GM21515 (cell line): Measurements from ENCODE around the gene IQGAP2.
A peak's percentile ranks its signal among the peaks of the same experiment; 100 is the strongest.
"Not testable (repeated sequence)": the region's sequence is repeated elsewhere in the genome, so short reads cannot be mapped to it uniquely, and the experiment has no call there.

Experiments used
- ATAC-seq: cut with Tn5 transposase; IDR thresholded peaks from one replicate; pipeline ENCODE4 v1.9.1; 2021; ENCODE audit not compliant: unreplicated experiment

IQGAP2 gene, protein sequence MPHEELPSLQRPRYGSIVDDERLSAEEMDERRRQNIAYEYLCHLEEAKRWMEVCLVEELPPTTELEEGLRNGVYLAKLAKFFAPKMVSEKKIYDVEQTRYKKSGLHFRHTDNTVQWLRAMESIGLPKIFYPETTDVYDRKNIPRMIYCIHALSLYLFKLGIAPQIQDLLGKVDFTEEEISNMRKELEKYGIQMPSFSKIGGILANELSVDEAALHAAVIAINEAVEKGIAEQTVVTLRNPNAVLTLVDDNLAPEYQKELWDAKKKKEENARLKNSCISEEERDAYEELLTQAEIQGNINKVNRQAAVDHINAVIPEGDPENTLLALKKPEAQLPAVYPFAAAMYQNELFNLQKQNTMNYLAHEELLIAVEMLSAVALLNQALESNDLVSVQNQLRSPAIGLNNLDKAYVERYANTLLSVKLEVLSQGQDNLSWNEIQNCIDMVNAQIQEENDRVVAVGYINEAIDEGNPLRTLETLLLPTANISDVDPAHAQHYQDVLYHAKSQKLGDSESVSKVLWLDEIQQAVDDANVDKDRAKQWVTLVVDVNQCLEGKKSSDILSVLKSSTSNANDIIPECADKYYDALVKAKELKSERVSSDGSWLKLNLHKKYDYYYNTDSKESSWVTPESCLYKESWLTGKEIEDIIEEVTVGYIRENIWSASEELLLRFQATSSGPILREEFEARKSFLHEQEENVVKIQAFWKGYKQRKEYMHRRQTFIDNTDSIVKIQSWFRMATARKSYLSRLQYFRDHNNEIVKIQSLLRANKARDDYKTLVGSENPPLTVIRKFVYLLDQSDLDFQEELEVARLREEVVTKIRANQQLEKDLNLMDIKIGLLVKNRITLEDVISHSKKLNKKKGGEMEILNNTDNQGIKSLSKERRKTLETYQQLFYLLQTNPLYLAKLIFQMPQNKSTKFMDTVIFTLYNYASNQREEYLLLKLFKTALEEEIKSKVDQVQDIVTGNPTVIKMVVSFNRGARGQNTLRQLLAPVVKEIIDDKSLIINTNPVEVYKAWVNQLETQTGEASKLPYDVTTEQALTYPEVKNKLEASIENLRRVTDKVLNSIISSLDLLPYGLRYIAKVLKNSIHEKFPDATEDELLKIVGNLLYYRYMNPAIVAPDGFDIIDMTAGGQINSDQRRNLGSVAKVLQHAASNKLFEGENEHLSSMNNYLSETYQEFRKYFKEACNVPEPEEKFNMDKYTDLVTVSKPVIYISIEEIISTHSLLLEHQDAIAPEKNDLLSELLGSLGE (N-terminal part only)

DNA sequence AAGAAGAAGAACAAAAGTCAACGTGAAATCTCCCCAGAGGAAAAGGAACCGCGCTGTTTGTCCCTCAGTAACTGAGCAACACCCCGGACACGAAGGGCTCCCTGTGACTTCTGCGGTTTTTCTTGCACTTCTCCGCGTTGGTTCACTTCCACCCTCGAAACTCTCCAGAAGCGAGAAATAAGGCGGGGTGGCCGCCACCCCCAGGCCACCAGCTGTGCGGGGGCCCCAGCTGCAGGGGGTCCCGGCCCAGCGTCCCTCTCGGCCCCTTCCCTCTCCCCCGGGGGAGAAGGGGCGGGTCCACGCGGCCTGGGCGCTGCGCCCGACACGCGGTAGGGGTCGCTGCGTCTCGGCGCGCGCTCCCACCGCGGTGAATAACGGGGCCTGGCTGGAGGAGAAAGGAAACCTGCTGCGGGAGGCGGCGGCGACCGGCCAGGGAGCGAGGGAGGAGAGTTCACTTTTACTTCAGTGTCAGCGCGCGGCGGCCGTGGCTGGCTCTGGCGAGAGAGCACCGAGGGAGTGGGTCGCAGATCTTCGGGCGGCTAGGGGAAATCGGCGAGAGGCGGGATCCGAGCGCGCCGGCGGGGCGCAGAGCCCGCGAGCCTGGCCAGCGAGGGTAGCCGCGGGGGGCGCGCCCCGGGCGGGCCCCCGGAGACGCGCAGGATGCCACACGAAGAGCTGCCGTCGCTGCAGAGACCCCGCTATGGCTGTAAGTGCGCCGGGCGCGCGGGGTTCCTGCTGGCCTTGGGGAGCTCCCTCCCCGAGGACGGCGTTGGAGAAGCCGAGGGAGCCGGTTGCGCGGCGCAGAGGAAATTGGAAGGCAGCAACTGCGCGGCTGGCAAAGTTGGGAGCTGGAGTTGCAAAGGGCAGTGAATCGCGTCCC is at the start of gene IQGAP2:
Gene IQGAP2 (plus strand): TSS at position 400 of the 880 bp plus-strand sequence. CDS start 261 bp downstream, at position 661.
- ATAC-seq: peak; percentile 61

DNA sequence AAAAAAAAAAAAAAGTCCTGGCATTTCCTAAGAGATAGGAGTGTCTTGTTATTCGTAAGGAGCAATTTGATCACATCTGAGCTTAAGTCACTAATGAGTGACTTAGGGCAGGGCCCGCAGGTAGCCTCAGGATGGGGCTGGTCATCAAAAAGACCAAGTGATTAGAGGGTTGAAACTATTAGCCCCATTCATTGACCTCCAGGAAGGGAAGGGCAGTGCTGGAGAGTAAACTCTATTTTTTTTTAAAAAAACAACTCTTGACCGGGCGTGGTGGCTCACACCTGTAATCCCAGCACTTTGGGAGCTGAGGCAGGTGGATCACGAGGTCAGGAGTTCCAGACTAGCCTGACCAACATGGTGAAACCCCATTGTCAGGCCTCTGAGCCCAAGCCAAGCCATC is 46.2 kb upstream of the IQGAP2 start:
- ATAC-seq: no peak

DNA sequence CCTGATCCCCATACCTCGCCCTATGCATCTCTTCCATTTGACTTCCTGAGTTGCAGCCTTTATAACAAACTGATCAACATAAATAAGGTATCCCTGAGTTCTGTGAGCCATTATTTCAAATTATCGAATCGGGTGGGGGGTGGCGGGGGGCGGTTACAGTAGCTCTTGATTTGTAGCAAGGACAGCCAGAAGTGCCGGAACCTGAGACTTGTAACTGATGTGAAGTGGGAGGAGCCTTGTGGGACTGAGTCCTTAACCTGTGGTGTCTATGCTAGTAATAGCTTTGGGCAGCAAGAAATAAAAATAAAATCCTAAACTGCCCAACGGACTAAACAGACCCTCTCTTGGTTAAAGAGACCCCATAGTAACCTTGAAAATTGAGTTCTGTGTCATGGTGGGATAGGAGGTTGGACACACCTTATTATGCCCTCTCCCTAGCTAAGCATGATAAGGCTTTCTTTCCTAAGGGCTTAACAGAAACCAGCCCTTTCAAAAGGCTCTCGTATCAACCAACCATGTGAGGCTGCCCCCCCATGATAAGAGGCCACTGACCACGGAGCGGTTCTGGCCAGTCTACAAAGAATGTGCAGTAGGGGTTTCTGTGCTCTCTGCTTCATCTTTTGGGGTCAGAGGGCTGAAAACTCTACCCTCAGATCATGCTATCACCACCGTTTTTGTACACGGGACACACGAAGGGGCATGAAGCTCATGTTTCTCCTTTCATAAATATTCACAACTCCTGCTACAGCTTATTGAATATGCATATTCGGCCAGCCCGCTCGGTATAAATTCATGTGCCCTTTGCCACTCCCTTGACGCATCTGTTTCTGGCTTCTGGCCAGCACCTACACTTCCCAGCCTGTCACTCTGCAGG is 39.5 kb upstream of the IQGAP2 start:
- ATAC-seq: no peak

DNA sequence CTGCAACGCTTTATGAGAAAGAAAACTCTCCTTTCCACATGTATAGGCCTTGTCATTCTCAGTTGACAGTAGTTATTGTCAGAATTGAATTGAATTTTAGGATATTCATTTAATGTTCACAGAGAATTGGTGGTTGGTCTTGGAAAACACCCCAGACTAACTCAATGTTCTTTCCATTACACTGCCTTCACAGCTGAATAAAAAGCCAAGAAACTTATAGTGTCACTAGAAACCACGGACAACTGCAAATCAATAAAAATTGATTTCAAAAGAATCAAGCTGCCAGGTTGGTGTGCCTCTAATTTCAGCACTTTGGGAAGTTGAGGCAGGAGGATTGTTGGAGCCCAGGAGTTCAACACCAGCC is 38.9 kb upstream of the IQGAP2 start:
- no peak for ATAC-seq

DNA sequence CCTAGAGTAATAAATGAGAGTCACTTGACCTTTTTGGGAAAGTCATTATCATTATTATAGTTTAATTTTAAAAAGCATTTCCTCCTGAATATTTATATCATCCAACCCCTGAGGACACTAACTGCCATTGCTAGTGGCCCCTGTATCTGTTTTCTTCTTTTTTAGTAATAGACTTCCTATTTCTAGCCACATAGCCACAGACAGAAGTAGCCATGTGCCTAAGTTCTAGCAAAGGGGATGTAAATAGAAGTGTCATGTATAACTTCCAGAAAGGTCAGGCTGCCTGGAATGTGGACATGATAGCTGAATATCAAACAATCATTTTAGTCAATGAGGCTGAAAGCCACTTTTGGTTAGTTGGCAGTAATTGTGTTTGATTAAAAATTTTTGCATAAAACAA is 37.5 kb upstream of the IQGAP2 start:
- ATAC-seq: no peak

DNA sequence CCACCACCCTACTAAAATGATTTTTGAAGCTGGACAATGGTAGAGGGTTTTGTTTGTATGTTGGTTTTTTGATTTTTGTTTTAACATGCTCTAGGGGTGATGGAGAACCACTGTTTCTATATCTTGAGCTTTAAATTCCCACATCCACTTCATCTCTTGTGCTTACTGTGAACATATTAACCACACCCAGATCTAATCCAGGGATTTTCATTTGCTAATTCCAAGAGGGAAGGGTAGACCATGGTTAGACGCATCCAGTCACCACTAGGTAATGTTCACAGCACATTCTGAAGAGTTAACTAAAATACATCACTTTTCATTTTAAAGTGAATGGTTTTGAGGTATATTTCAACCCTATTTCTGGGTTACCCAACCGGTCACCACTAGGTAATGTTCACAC is 36.5 kb upstream of the IQGAP2 start:
- ATAC-seq: no peak

DNA sequence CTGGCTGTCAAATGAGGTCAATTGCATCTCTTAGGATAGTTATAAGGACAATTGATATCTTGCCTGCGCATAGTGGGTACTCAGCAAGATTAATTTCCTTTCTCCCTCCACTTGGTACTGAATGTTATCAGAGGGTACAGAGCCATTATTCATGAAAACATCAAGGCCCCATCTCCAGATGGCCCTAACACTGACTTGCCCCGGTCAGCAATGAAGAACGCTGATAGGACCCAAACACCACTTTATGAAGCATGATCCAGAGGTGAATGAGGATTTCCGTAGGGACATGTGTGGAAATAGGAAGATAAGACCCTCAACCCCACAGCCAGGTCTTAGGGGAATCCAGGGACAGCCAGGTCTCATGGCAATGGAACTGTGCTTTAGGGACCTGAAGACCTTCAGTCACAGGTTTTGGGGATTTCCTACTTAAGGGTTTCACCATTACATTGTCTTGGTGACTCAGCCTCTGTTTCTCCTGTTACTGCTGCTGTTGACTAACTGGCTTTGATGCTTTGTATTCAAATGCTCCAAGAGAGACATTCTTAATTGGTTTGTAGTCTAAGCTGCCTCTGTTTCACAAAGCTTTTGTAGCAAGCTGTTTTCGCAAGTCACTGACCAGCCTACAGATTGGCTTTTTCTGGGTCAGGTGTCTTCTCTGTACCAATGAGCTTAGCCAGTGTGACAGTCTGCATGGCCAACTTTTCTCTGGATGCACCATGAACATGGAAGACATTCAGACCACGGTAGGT is 35.3 kb upstream of the IQGAP2 start:
- no peak for ATAC-seq

DNA sequence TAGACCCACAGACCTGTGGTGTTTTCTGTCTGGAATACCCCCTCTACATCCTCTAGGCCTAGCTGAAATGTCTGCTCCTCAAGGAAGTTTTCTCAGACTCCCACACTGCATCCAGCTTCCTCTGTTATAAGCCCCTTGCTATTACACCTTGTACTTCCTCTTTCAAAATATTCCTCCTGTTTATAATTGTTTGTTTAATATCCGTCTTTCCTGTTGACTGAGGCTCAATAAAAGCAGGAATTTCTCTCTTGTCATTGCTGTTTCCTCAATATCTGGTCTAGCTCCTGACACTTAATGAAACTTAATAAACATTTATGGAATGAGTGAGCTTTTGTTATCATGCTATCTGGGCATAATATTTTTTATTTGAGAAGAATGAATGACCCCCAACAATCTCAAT is 34.1 kb upstream of the IQGAP2 start:
- no peak for ATAC-seq

DNA sequence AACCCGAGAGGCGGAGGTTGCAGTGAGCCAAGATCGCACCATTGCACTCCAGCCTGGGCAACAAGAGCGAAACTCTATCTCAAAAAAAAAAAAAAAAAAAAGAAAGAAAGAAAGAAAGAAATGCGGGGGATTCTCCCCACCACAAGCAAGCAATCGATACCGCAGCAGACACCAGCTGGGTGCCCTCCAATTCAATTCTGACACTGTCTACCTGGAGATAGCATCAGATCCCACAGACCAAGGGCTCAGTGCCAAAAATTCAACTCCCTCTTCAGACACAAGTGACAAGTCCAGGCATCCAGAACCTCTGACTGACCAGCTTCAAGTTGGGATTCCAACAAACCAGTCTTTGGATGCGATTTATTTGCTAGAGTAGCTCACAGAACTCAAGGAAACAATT is 33.4 kb upstream of the IQGAP2 start:
- not testable (repeated sequence) for ATAC-seq

DNA sequence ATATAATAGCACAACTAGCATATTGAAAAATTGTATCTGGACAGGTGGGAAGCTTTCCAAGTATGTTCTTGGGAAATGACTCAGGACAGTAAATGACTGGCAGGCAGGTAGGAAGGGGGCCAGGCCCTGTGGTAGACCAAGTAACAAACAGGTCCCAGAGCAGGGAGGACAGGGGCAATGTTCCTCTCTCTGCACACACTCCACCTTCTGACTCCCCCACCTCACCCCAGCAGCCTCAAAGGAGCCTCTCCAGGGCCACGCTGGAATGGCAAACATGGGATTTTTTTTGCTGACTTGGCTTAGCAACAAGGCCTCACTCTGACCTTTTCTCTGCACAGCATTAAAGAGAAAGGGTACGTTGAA is 31.1 kb upstream of the IQGAP2 start:
- no peak for ATAC-seq

DNA sequence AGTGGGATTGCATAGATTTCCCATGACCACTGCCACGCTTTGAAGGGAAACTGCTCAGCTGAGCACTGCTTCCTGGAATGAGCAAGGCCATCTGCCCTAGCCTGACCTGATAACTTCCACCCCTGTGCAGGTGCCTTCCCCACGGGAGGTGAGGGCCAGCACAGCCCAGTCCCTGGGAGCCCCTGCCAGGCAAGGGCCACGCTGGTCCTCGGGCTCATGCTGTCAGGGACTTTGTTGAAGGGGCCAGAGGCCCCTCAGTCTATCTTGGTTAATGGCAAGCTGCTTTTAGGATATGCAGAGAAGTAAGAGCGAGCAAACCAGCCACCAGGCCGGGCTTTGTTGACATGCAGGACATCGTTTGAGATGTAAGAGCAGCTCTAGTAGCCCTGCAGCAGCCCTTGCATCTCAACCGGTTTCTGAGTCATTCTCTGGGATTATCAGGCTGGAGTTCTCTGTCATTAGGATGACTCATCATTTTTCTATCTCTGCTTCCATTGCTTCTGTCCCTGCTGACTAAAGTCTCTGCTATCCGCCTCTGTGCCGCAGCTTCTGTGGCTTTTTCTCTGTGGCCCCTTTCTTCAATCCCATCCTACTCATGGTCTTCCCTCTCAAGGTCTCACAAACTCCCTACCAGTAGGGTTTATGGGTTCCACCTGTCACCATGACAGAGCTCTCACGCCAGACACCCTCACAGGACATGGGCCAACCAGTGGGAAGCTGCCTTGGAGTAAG is 30.6 kb upstream of the IQGAP2 start:
- ATAC-seq: no peak

DNA sequence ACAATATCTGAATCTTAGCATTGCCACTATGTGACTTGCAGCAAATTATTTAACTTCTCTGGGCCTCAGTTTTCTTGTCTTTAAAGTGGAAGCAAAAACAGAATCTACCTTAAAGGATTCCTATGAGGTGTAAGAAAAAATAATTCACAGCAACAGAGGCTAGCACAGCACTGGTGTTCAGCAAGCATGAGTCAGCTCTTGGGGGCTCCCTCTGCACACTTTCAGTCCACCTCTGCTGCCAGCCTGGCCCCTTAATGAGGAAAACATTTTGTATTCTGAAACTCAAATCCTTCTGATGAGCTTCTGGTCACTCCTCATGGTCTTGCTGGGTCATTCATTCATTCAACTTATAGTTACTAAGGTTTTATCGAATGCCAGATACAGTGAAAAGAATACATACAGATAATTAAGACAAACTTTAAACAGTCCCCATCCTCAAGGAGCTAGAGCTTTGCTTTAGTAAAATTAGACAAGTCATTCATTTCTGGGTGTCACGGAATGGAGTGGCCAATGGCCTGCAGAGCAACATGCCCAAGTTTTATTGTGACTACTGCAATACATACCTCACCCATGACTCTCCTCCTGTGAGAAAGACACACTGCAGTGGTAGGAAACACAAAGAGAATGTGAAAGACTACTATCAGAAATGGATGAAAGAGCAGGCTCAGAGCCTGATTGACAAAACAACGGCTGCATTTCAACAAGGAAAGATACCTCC is 26.8 kb upstream of the IQGAP2 start:
- no peak for ATAC-seq

DNA sequence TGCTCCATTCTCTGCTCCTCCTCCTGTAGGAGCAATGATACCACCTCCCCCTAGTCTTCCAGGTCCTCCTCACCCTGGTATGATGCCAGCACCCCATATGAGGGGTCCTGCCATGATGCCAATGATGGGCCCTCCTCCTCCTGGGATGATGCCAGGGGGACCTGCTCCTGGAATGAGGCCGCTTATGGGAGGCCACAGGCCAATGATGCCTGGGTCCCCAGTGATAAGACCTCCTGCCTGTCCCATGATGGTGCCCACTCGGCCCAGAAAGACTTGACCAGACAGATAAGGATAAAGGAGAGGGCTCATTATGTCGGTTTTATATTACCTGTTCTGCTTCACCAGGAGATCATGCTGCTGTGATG is 26.2 kb upstream of the IQGAP2 start:
- no peak for ATAC-seq

DNA sequence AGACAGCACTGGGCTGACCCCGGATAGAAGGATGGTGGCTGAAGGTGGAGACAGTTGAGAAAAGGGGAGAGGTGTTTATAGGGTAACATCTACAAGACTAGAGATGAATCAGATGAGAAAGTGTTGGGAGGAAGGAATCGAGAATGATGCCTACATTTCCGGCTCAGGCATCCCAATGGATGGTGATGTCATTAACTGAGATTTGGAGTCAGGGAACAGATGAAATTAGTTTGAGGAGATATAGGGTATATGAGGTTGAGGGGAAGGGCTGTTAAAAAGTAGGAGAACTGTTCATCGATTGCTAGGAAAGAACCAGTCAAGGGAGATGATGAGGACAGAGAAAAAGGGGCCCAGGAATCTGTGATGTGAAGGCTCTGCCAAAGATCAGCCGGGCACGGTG is 24.7 kb upstream of the IQGAP2 start:
- ATAC-seq: no peak

DNA sequence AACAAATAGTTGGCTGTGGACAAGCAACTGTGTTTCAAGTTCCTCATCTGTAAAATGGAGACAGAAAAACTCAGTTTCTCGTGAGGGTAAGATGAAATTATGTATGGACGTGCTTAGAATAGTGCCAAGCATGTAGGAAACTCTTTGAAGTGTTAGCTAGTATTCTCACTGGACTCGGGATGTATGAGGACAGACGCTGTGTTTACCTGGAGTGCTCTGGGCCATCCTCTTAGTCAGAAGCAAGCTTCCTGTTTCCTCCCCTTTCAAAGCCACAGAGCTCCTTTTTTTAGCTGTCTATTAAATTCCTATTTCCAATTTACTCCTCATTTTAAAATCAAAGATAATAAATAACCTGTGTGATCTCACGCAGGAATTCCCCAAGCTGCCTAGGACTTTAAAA is 23.8 kb upstream of the IQGAP2 start:
- ATAC-seq: no peak

DNA sequence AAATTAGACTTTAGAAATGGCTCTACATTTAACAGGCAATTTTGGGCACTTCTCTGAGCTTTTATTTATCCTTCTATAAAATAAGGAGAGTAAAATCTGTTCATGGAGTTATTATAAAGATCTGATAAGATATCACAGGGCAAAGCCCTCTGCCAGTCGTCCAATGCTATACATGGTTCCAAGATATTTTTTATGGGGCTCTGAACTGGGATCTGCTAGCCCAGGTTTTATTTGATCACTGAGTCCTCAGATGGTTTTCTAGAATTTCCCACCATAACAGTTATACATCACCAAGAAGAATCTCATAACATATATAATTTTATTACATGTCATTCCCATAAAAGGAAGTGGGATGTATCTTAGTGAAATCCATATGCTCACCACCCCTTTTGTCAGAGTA is 23.2 kb upstream of the IQGAP2 start:
- no peak for ATAC-seq

DNA sequence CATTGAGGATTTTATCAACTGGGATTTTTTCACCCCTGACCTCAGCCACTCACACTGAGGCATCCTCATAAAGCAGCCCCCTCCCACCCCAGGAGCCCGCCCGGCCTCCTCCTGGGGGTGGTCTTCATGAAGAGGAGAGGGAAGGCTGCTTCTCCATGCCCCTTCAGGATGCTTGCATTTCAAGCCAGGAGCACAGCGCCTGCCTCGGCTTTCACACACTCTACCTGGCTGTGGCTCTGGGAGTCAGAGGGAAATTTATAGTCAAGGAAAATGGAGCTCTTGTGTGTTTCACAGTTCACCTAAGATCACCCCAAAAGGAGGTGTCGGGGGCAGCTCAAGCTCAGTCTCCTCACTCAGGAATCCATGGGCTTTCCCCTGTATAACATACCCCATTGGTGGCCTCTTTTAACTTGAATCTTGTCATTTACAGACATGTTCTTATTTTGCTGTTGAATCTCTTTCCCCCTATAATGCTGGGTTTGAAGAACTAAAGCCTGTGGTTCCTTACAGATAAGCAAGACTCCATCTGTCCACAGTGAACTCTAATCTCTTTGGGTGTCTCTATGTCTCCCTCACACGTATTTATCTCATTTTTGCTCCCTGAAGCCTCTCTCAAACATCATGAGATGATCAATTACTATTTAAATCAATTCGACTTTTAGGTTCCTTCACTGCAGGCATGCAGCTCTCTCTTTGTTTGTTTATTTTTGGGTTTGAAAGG is 22.6 kb upstream of the IQGAP2 start:
- no peak for ATAC-seq
